Measurements from ENCODE around the gene AKAP8. TPM values are rescaled to one million over a fixed set of nuclear protein-coding genes. Genes with fewer than 3 reads are reported as not detected.
A peak's percentile ranks its signal among the peaks of the same experiment; 100 is the strongest.

AKAP8 gene
- total RNA-seq, 2 experiments from 2014 or later = 22.2 to 52.3 TPM

DNA sequence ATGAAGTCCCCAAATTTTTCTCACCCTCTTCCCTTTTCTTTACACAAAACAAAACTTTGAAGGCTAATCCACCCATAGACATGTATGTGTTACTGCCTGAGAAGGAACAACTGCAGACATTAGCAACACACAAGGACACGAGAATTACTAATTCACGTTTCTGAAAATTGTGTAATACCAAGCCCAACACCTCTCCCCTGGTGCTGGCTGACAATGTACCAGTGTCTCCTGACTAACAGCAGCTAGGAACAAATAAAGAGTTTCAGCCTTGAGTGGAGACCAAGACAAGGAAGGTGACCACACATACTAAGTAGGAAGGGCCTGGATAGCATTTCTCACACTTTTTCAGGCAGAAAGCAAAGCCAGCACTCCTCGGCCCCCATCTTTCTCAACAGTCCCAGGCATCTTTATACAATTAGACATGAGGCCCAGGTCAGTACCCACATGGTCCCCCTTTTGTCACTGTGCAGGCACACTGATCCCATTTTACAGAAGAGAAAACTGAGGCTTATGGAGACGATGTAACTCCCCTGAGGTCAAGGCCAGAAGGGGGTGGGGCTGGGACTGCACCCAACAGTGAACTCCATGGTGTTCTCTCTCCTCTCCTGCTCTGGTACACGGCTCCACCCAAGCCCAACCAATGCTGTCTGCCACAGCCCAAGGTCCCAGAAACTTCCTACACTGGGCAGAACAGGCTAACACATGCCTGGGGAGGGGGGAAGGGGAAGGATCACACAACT lies 55.9 kb downstream of the AKAP8 start:
- intact Hi-C loops (cut with micrococcal nuclease; ENCODE audit: unreplicated experiment) = loop anchor here (2.0 kb wide), 1 partner anchor 59 kb away; no protein-coding TSS in a partner anchor
- Histone ChIP-seq H3K4me3 (ENCODE audit: low read depth, low read length, poor library complexity, severe bottlenecking) (no peak overlapping the region), H3K36me3 (ENCODE audit: insufficient read depth, low read length) (peaks cover 30% of the 10 kb centered on the region), H4K20me1 (ENCODE audit: insufficient read depth, low read length) (peaks cover 67% of the 10 kb centered on the region), H3K4me1 (ENCODE audit: insufficient read depth, low read length, poor library complexity, severe bottlenecking) (peaks cover 83% of the 10 kb centered on the region), H3K4me2 (ENCODE audit: low read length) (peak overlapping the region; percentile 24; the same call in 1 of the 2 replicates), H3K9me2 (ENCODE audit: insufficient read depth, low read length) (no peaks in the 10 kb centered on the region), H3K79me2 (ENCODE audit: insufficient read depth, low read depth, low read length) (peaks cover 99% of the 10 kb centered on the region), H3K9me3 (ENCODE audit: low read length) (no peaks in the 10 kb centered on the region), H2AFZ (ENCODE audit: low read length) (no peak overlapping the region), H3K27ac (ENCODE audit: low read depth, low read length, poor library complexity, severe bottlenecking) (no peak overlapping the region)
- ChIA-PET POLR2A (interaction anchor here (0.6 kb wide), 1 partner anchor 9 kb away, joined by 3 read pairs; no protein-coding TSS in a partner anchor), CTCF (ENCODE audit: unreplicated experiment) (no interaction called here)
- BruUV-seq (replicated peaks) = no TSS peak
- TF ChIP-seq EZH2phosphoT487 (IDR thresholded peaks at IDR 0.05; ENCODE audit: borderline replicate concordance, low read depth, low read length) = no peak
- TF ChIP-seq, protein P1, sequence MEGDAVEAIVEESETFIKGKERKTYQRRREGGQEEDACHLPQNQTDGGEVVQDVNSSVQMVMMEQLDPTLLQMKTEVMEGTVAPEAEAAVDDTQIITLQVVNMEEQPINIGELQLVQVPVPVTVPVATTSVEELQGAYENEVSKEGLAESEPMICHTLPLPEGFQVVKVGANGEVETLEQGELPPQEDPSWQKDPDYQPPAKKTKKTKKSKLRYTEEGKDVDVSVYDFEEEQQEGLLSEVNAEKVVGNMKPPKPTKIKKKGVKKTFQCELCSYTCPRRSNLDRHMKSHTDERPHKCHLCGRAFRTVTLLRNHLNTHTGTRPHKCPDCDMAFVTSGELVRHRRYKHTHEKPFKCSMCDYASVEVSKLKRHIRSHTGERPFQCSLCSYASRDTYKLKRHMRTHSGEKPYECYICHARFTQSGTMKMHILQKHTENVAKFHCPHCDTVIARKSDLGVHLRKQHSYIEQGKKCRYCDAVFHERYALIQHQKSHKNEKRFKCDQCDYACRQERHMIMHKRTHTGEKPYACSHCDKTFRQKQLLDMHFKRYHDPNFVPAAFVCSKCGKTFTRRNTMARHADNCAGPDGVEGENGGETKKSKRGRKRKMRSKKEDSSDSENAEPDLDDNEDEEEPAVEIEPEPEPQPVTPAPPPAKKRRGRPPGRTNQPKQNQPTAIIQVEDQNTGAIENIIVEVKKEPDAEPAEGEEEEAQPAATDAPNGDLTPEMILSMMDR (conservative IDR thresholded peaks at IDR 0.05; ENCODE audit: low read length) = no peak
- no peak for DNase-seq (ENCODE audit: low spot score)

GRCh38 chr19:15321739-15322138 lies 57.8 kb downstream of the AKAP8 start:
- 0 out of 2 replicates have a peak overlapping the region, but pooled peaks have one; percentile 9 for H3K4me2 ChIP-seq (ENCODE audit: low read length)
- H3K9me3 ChIP-seq (ENCODE audit: low read length) = no peaks in the 10 kb centered on the region
- DNase-seq (ENCODE audit: low spot score) = no peak
- H3K79me2 ChIP-seq (ENCODE audit: insufficient read depth, low read depth, low read length) = peaks cover 99% of the 10 kb centered on the region
- H3K36me3 ChIP-seq (ENCODE audit: insufficient read depth, low read length) = peaks cover 22% of the 10 kb centered on the region
- BruUV-seq (replicated peaks) = TSS peak; percentile 4
- peaks cover 83% of the 10 kb centered on the region for H3K4me1 ChIP-seq (ENCODE audit: insufficient read depth, low read length, poor library complexity, severe bottlenecking)
- H3K4me3 ChIP-seq (ENCODE audit: low read depth, low read length, poor library complexity, severe bottlenecking) = no peak overlapping the region
- no peaks in the 10 kb centered on the region for H3K9me2 ChIP-seq (ENCODE audit: insufficient read depth, low read length)
- TF ChIP-seq, protein P1 (conservative IDR thresholded peaks at IDR 0.05; ENCODE audit: low read length) = no peak
- TF ChIP-seq EZH2phosphoT487 (IDR thresholded peaks at IDR 0.05; ENCODE audit: borderline replicate concordance, low read depth, low read length) = no peak
- H3K27ac ChIP-seq (ENCODE audit: low read depth, low read length, poor library complexity, severe bottlenecking) = no peak overlapping the region
- no peak overlapping the region for H2AFZ ChIP-seq (ENCODE audit: low read length)
- intact Hi-C loops (cut with micrococcal nuclease; ENCODE audit: unreplicated experiment) = no loop called here
- CTCF ChIA-PET (ENCODE audit: unreplicated experiment) = no interaction called here
- H4K20me1 ChIP-seq (ENCODE audit: insufficient read depth, low read length) = peaks cover 72% of the 10 kb centered on the region
- POLR2A ChIA-PET = interaction anchor here (0.5 to 1.4 kb wide), 2 partner anchors 8 to 48 kb away, joined by 3 to 4 read pairs; no protein-coding TSS in a partner anchor

DNA sequence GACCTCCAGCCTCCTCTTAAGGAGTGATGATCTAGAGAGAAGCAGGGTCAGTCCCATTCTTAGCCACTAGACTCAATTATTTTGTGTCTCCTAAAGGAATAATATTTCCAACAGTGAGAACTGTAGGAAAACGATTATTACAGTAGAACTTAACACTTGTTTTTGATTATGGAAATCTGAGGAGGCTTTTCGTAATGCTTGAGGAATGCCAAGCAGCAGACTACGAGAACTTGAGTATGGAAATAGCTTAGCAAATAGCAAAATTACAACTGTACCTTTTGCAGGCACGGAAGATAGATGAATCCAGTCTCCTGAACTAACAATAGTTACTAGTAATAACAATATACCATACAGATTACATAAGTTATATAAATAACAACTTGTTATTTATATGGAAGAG lies 59.5 kb downstream of the AKAP8 start:
- Histone ChIP-seq H3K9me2 (ENCODE audit: insufficient read depth, low read length) (no peaks in the 10 kb centered on the region), H3K36me3 (ENCODE audit: insufficient read depth, low read length) (peaks cover 21% of the 10 kb centered on the region), H3K4me1 (ENCODE audit: insufficient read depth, low read length, poor library complexity, severe bottlenecking) (peaks cover 80% of the 10 kb centered on the region), H3K4me2 (ENCODE audit: low read length) (no peak overlapping the region), H3K27ac (ENCODE audit: low read depth, low read length, poor library complexity, severe bottlenecking) (no peak overlapping the region), H4K20me1 (ENCODE audit: insufficient read depth, low read length) (peaks cover 70% of the 10 kb centered on the region), H3K79me2 (ENCODE audit: insufficient read depth, low read depth, low read length) (peaks cover 99% of the 10 kb centered on the region), H2AFZ (ENCODE audit: low read length) (no peak overlapping the region), H3K4me3 (ENCODE audit: low read depth, low read length, poor library complexity, severe bottlenecking) (no peak overlapping the region), H3K9me3 (ENCODE audit: low read length) (no peaks in the 10 kb centered on the region)
- DNase-seq (ENCODE audit: low spot score) = no peak
- CTCF ChIA-PET (ENCODE audit: unreplicated experiment) = no interaction called here
- intact Hi-C loops (cut with micrococcal nuclease; ENCODE audit: unreplicated experiment) = no loop called here
- TF ChIP-seq, protein P1 (conservative IDR thresholded peaks at IDR 0.05; ENCODE audit: low read length) = no peak
- no peak for TF ChIP-seq EZH2phosphoT487 (IDR thresholded peaks at IDR 0.05; ENCODE audit: borderline replicate concordance, low read depth, low read length)
- POLR2A ChIA-PET = no interaction called here
- BruUV-seq (replicated peaks) = no TSS peak

Data from OCI-LY7 (cell line).